Measurements from ENCODE around the gene HNRNPAB.
"Not testable (repeated sequence)": the region's sequence is repeated elsewhere in the genome, so short reads cannot be mapped to it uniquely, and the experiment has no call there.

The HNRNPAB gene

GRCh38 chr5:178238711-178239592 lies 34.6 kb downstream of the HNRNPAB start:
- DNase-seq (ENCODE audit: low spot score): no peak
- no peak overlapping the region for H3K4me3 ChIP-seq
- no peak for TF ChIP-seq CTCF (IDR thresholded peaks at IDR 0.05)
- H3K27ac ChIP-seq: peak overlapping the region in 1 of 2 donors; percentile 62

- H3K4me3 ChIP-seq; DNase-seq (ENCODE audit: low spot score): not testable (repeated sequence)
- H3K27ac ChIP-seq: peak overlapping the region in 1 of 2 donors; percentile 75
Measured at GRCh38 chr5:178239626-178240301, 35.4 kb downstream of the HNRNPAB start.

- peak overlapping the region in 1 of 2 donors; percentile 75 for H3K27ac ChIP-seq
- H3K4me3 ChIP-seq: no peak overlapping the region
- no peak for TF ChIP-seq CTCF (IDR thresholded peaks at IDR 0.05)
- no peak for DNase-seq (ENCODE audit: low spot score)
Measured at GRCh38 chr5:178240341-178240741, 36.0 kb downstream of the HNRNPAB start.

- no peak for DNase-seq (ENCODE audit: low spot score)
- Histone ChIP-seq H3K4me3 (no peak overlapping the region), H3K27ac (peak overlapping the region in 1 of 2 donors; percentile 75)
- no peak for TF ChIP-seq CTCF (IDR thresholded peaks at IDR 0.05)
Measured at GRCh38 chr5:178240766-178241165, 36.4 kb downstream of the HNRNPAB start.

- Histone ChIP-seq H3K4me3 (no peak overlapping the region), H3K27ac (peak overlapping the region in 1 of 2 donors; percentile 69)
- TF ChIP-seq CTCF (IDR thresholded peaks at IDR 0.05): no peak
- no peak for DNase-seq (ENCODE audit: low spot score)
Measured at GRCh38 chr5:178241231-178241663, 36.9 kb downstream of the HNRNPAB start.

GRCh38 chr5:178241688-178242231 lies 37.4 kb downstream of the HNRNPAB start:
- DNase-seq (ENCODE audit: low spot score): no peak

More at GRCh38 chr5:178241688-178242231, 37.4 kb downstream of the HNRNPAB start:
- Histone ChIP-seq H3K27ac (peak overlapping the region in 1 of 2 donors; percentile 69), H3K4me3 (no peak overlapping the region)
- TF ChIP-seq CTCF (IDR thresholded peaks at IDR 0.05): no peak

All from coronary artery (tissue), 2 donors.